GM12878 (cell line): Measurements from ENCODE around the gene SGSH. TPM values are rescaled to one million over a fixed set of nuclear protein-coding genes. Genes with fewer than 3 reads are reported as not detected.

Source experiments
- ATAC-seq: fragments of 200-7000 bp; cut with Tn5 transposase; 3 replicates; pipeline ENCODE4 v1.9.1; 2020; ENCODE audit warnings: mild to moderate bottlenecking, moderate library complexity
- BruUV-seq: library from RNA; stranded (reverse); fragments of 400-500 nt; replicated peaks from 2 replicates; lab custom pipeline; 2021; lab: Mats Ljungman, UMichigan
- CTCF ChIA-PET: fragments of 300-600 bp; sonication (Branson Sonifier 250); formaldehyde crosslinking; extraction: SDS; loops from one replicate; lab custom pipeline; 2021; ENCODE audit warnings: inconsistent platforms; lab: Yijun Ruan, JAX
- POLR2A ChIA-PET: fragments of 350-600 bp; formaldehyde crosslinking; extraction: SDS; loops from one replicate; lab custom pipeline; 2021; ENCODE audit warnings: inconsistent platforms; lab: Charles Lee
- RAD21 ChIA-PET: fragments of 300-600 bp; sonication (Branson Sonifier 250); formaldehyde crosslinking; loops from one replicate; lab custom pipeline; 2023; ENCODE audit warnings: antibody characterized with exemption; ENCODE audit not compliant: unreplicated experiment; lab: Charles Lee
- SMC1A ChIA-PET: fragments of 300-600 bp; sonication (Branson Sonifier 250); formaldehyde crosslinking; loops from one replicate; lab custom pipeline; 2023; ENCODE audit not compliant: unreplicated experiment, uncharacterized antibody; lab: Charles Lee
- DNase-seq: peaks from one replicate; pipeline ENCODE4 v3.0.0-alpha.2; 2011; ENCODE audit warnings: low read depth, low spot score
- FAIRE-seq: peaks from 3 replicates; lab custom pipeline; 2011; peaks lifted over from hg19 to GRCh38; lab: Jason Lieb, UNC
- H2AFZ ChIP-seq: 2 replicates; pipeline ENCODE4 v1.6.0; 2011; ENCODE audit warnings: low read depth, low read length, control low read depth; ENCODE audit not compliant: control insufficient read depth
- H3K27ac ChIP-seq: 2 replicates; pipeline ENCODE4 v1.5.1; 2011; ENCODE audit warnings: control low read depth; ENCODE audit not compliant: control insufficient read depth, insufficient read depth
- H3K27me3 ChIP-seq, 2 experiments: replicated peaks in 1 of 2; 2 replicates each; pipeline versions ENCODE4 v1.6.0 to v1.6.1; 2011; ENCODE audit warnings: low read length in 1 of 2; ENCODE audit not compliant: control insufficient read depth in 2 of 2, insufficient read depth in 2 of 2
- H3K36me3 ChIP-seq, 2 experiments: 2 replicates each; pipeline ENCODE4 v1.5.1; 2011; ENCODE audit warnings: low read length in 1 of 2; ENCODE audit not compliant: control insufficient read depth in 2 of 2, insufficient read depth in 2 of 2
- H3K4me1 ChIP-seq: 2 replicates; pipeline ENCODE4 v1.6.1; 2011; ENCODE audit warnings: mild to moderate bottlenecking, low read length, moderate library complexity, mixed read lengths; ENCODE audit not compliant: control insufficient read depth, insufficient read depth
- H3K4me2 ChIP-seq: 2 replicates; pipeline ENCODE4 v1.6.0; 2011; ENCODE audit warnings: control low read depth; ENCODE audit not compliant: control insufficient read depth, insufficient read depth
- H3K4me3 ChIP-seq: fragments of 200-600 bp; sonication (generic); 2 replicates; pipeline ENCODE4 v1.5.1; 2016
- H3K79me2 ChIP-seq: 2 replicates; pipeline ENCODE4 v1.6.0; 2011; ENCODE audit warnings: low read length; ENCODE audit not compliant: control insufficient read depth, insufficient read depth
- H3K9ac ChIP-seq: 2 replicates; pipeline ENCODE4 v1.8.0; 2011; ENCODE audit warnings: low read length, control low read depth, mixed read lengths; ENCODE audit not compliant: control insufficient read depth, insufficient read depth
- H3K9me3 ChIP-seq: replicated peaks from 3 replicates; pipeline ENCODE4 v1.5.1; 2011; ENCODE audit warnings: mild to moderate bottlenecking, low read length; ENCODE audit not compliant: control insufficient read depth, insufficient read depth
- H4K20me1 ChIP-seq: 2 replicates; pipeline ENCODE4 v1.6.0; 2011; ENCODE audit not compliant: control insufficient read depth, insufficient read depth
- ESRRA ChIP-seq: IDR thresholded peaks from 2 replicates; pipeline ENCODE4 v1.6.1; 2012; ENCODE audit warnings: mild to moderate bottlenecking, low read length, improper control_type of control experiment
- FOXM1 ChIP-seq: IDR thresholded peaks from 2 replicates; pipeline ENCODE4 v1.6.1; 2012; ENCODE audit warnings: low read depth, mild to moderate bottlenecking, inconsistent platforms, low read length, moderate library complexity
- KDM1A ChIP-seq: fragments of 200-600 bp; sonication (generic); IDR thresholded peaks from 2 replicates; pipeline ENCODE4 v1.6.1; 2016; ENCODE audit warnings: borderline replicate concordance
- NBN ChIP-seq: fragments of 450-650 bp; IDR thresholded peaks from 2 replicates; pipeline ENCODE4 v1.6.1; 2016
- PRDM15 ChIP-seq: fragments of 450-650 bp; formaldehyde crosslinking; IDR thresholded peaks from 2 replicates; pipeline ENCODE4 v1.4.0; 2020; ENCODE audit warnings: mild to moderate bottlenecking, moderate library complexity
- RAD21 ChIP-seq: IDR thresholded peaks from 2 replicates; pipeline ENCODE4 v1.6.1; 2011; ENCODE audit warnings: mild to moderate bottlenecking, low read depth, low read length, moderate library complexity; ENCODE audit not compliant: insufficient read depth
- RAD51 ChIP-seq: fragments of 450-650 bp; IDR thresholded peaks from 2 replicates; pipeline ENCODE4 v1.6.1; 2016; ENCODE audit warnings: moderate library complexity, mild to moderate bottlenecking, inconsistent platforms
- WGBS: methylation state at CpG from one replicate; pipeline ENCODE4 v1.1.6; 2016; ENCODE audit warnings: low lambda C conversion rate; ENCODE audit not compliant: insufficient replicate concordance, insufficient coverage; ENCODE audit errors: missing lambda C conversion rate; 5-methylcytosine and 5-hydroxymethylcytosine counted together
- in situ Hi-C: fragments of 300-500 bp; cut with MboI; formaldehyde crosslinking; loops from 9 replicates; pipeline ENCODE4 v1.14.3; 2018; ENCODE audit warnings: mixed read lengths
- intact Hi-C: fragments of 100-400 bp; cut with micrococcal nuclease; formaldehyde crosslinking; loops from one replicate; pipeline ENCODE4 v1.14.2; 2022; ENCODE audit not compliant: unreplicated experiment
- polyA plus RNA-seq, 11 experiments: library from polyadenylated mRNA; depleted of rRNA in 4 of 11; unstranded in 6 of 11; stranded (reverse) in 5 of 11; fragments of >200 nt; fragmentation: Nextera tagmentation in 4 of 11; fragmentation: Illumina TruSeq in 1 of 11; extraction: Ambion mirVana in 4 of 11; extraction: Trizol in 1 of 11; gene quantifications; 1 replicate in 1 of 11; 2 replicates in 10 of 11; pipeline versions ENCODE4 v1.2.1 to v1.2.3, GENCODE V29; 2011 to 2016; ENCODE audit warnings: inconsistent platforms in 2 of 11, missing spikeins in 2 of 11, low read depth in 1 of 11
- total RNA-seq, 4 experiments: library from RNA; depleted of rRNA in 3 of 4; stranded (reverse); fragments of >200 nt in 3 of 4; fragmentation: Illumina TruSeq in 1 of 4; extraction: Trizol in 1 of 4; gene quantifications; 2 replicates each; pipeline versions ENCODE4 v1.2.1 to v1.2.3, GENCODE V29; 2013 to 2021

Gene SGSH
- total and polyA plus RNA-seq, 10 of the 15 experiments (the other 5 are each of a cell fraction or from before 2014, with no cell fraction given), result 0.13 to 17.2 (median 6.0) TPM

GRCh38 chr17:80205811-80206210 is 14.3 kb downstream of the SGSH start:
- H3K4me3 ChIP-seq, result no peak overlapping the region
- intact Hi-C loops, result no loop called here
- no peak for FAIRE-seq

More at GRCh38 chr17:80205811-80206210, 14.3 kb downstream of the SGSH start:
- BruUV-seq, result no TSS peak
- Histone ChIP-seq H3K4me2 (no peak overlapping the region), H3K79me2 (no peaks in the 10 kb centered on the region), H3K9me3 (no peaks in the 10 kb centered on the region), H3K27me3 (no peaks in the 10 kb centered on the region), H3K36me3 (no peaks in the 10 kb centered on the region; a peak in 1 of 4 replicates)
- in situ Hi-C loops, result no loop called here
- CTCF ChIA-PET, result interaction anchor here (1.5 kb wide), 1 partner anchor 10 kb away, joined by 7 read pairs; no protein-coding TSS in a partner anchor
- SMC1A ChIA-PET, result interaction anchor here (1.1 kb wide), 1 partner anchor 9 kb away, joined by 6 read pairs; no protein-coding TSS in a partner anchor
- TF ChIP-seq NBN (no peak), RAD21 (no peak), ESRRA (no peak), RAD51 (no peak), FOXM1 (no peak), KDM1A (no peak), PRDM15 (no peak)
- TF ChIP-seq, all 136 proteins: peak for 0
- no peak for DNase-seq
- Histone ChIP-seq H3K27ac (no peak overlapping the region), H4K20me1 (no peaks in the 10 kb centered on the region), H3K9ac (no peak overlapping the region), H3K4me1 (no peaks in the 10 kb centered on the region), H2AFZ (no peak overlapping the region)
- no peak for ATAC-seq
- RAD21 ChIA-PET, result interaction anchor here (0.6 kb wide), 1 partner anchor 13 kb away, joined by 3 read pairs; no protein-coding TSS in a partner anchor
- WGBS, result 90% methylated on average over 13 of the region's 13 CpGs
- POLR2A ChIA-PET, result no interaction called here
